H9 (cell line): Measurements from ENCODE around the gene NECAP2. TPM values are rescaled to one million over a fixed set of nuclear protein-coding genes. Genes with fewer than 3 reads are reported as not detected.

ENCODE experiments used
- DNase-seq: peaks from one replicate; pipeline ENCODE4 v3.0.0-alpha.2; 2017
- H2AFZ ChIP-seq: one replicate; pipeline ENCODE4 v1.6.1; 2013; ENCODE audit warnings: mild to moderate bottlenecking, low read length, control low read depth, moderate library complexity
- H2AK5ac ChIP-seq: 2 replicates; pipeline ENCODE4 v1.6.1; 2013; ENCODE audit warnings: low read length, control low read depth, mixed read lengths; ENCODE audit not compliant: insufficient read length
- H2BK120ac ChIP-seq: one replicate; pipeline ENCODE4 v1.6.1; 2013; ENCODE audit warnings: low read depth, mild to moderate bottlenecking, low read length, control low read depth, inconsistent platforms; ENCODE audit not compliant: poor library complexity, severe bottlenecking
- H2BK12ac ChIP-seq: 2 replicates; pipeline ENCODE4 v1.6.1; 2013; ENCODE audit warnings: low read length, control low read depth, mixed read lengths, low read depth; ENCODE audit not compliant: insufficient read length
- H2BK15ac ChIP-seq: 2 replicates; pipeline ENCODE4 v1.6.1; 2013; ENCODE audit warnings: low read depth, low read length, control low read depth
- H2BK20ac ChIP-seq: one replicate; pipeline ENCODE4 v1.6.1; 2013; ENCODE audit warnings: low read depth, mild to moderate bottlenecking, low read length, control low read depth, inconsistent platforms; ENCODE audit not compliant: poor library complexity, severe bottlenecking
- H2BK5ac ChIP-seq: 2 replicates; pipeline ENCODE4 v1.6.1; 2013; ENCODE audit warnings: low read length, control low read depth, mixed read lengths; ENCODE audit not compliant: insufficient read length
- H3K14ac ChIP-seq: 2 replicates; pipeline ENCODE4 v1.6.1; 2013; ENCODE audit warnings: low read length, control low read depth; ENCODE audit not compliant: insufficient read depth
- H3K18ac ChIP-seq: 2 replicates; pipeline ENCODE4 v1.6.1; 2013; ENCODE audit warnings: low read depth, mild to moderate bottlenecking, mixed read lengths, low read length, control low read depth; ENCODE audit not compliant: insufficient read length
- H3K23ac ChIP-seq: 2 replicates; pipeline ENCODE4 v1.6.1; 2013; ENCODE audit warnings: low read length, control low read depth, mixed read lengths, low read depth; ENCODE audit not compliant: insufficient read length
- H3K23me2 ChIP-seq: 2 replicates; pipeline ENCODE4 v1.6.1; 2013; ENCODE audit warnings: low read depth, mild to moderate bottlenecking, mixed read lengths, low read length, control low read depth; ENCODE audit not compliant: insufficient read length, poor library complexity, severe bottlenecking
- H3K27ac ChIP-seq: 2 replicates; pipeline ENCODE4 v1.5.1; 2013; ENCODE audit warnings: low read length, control low read depth, mixed read lengths, low read depth; ENCODE audit not compliant: insufficient read length
- H3K27me3 ChIP-seq: 2 replicates; pipeline ENCODE4 v1.6.1; 2013; ENCODE audit warnings: low read length, control low read depth, inconsistent platforms; ENCODE audit not compliant: insufficient read depth
- H3K4ac ChIP-seq: 2 replicates; pipeline ENCODE4 v1.6.1; 2013; ENCODE audit warnings: low read depth, mild to moderate bottlenecking, control low read depth, inconsistent platforms, low read length, moderate library complexity
- H3K4me1 ChIP-seq: 2 replicates; pipeline ENCODE4 v1.6.1; 2013; ENCODE audit warnings: low read length, control low read depth, inconsistent platforms; ENCODE audit not compliant: insufficient read depth
- H3K4me2 ChIP-seq: 2 replicates; pipeline ENCODE4 v1.6.1; 2013; ENCODE audit warnings: low read length, control low read depth, mixed read lengths; ENCODE audit not compliant: insufficient read length, insufficient read depth
- H3K56ac ChIP-seq: 2 replicates; pipeline ENCODE4 v1.6.1; 2013; ENCODE audit warnings: low read depth, mild to moderate bottlenecking, mixed read lengths, low read length, control low read depth; ENCODE audit not compliant: insufficient read length
- H3K79me1 ChIP-seq: 2 replicates; pipeline ENCODE4 v1.6.1; 2013; ENCODE audit warnings: low read depth, mild to moderate bottlenecking, moderate library complexity, low read length, control low read depth, inconsistent platforms; ENCODE audit not compliant: insufficient read depth, poor library complexity, severe bottlenecking
- H3K79me2 ChIP-seq: 2 replicates; pipeline ENCODE4 v1.6.1; 2013; ENCODE audit warnings: low read length, control low read depth, inconsistent platforms; ENCODE audit not compliant: insufficient read depth
- H3K9ac ChIP-seq: 2 replicates; pipeline ENCODE4 v1.6.1; 2013; ENCODE audit warnings: low read length, control low read depth, mixed read lengths; ENCODE audit not compliant: insufficient read length; ENCODE audit errors: extremely low read depth
- H3K9me3 ChIP-seq: one replicate; pipeline ENCODE4 v1.6.1; 2013; ENCODE audit warnings: low read depth, low read length, inconsistent platforms; ENCODE audit not compliant: control insufficient read depth
- H3T11ph ChIP-seq: one replicate; pipeline ENCODE4 v1.6.1; 2013; ENCODE audit warnings: mild to moderate bottlenecking, low read length, control low read depth, inconsistent platforms
- H4K20me1 ChIP-seq: one replicate; pipeline ENCODE4 v1.6.1; 2013; ENCODE audit not compliant: control insufficient read depth, insufficient read length, insufficient read depth
- H4K5ac ChIP-seq: 2 replicates; pipeline ENCODE4 v1.6.1; 2013; ENCODE audit warnings: low read depth, mild to moderate bottlenecking, mixed read lengths, low read length, control low read depth; ENCODE audit not compliant: insufficient read length
- H4K8ac ChIP-seq: replicated peaks from 2 replicates; pipeline ENCODE4 v1.6.1; 2013; ENCODE audit warnings: low read length, control low read depth, mixed read lengths, low read depth; ENCODE audit not compliant: insufficient read length
- H4K91ac ChIP-seq: 2 replicates; pipeline ENCODE4 v1.6.1; 2013; ENCODE audit warnings: low read depth, mild to moderate bottlenecking, moderate library complexity, mixed read lengths, low read length, control low read depth; ENCODE audit not compliant: insufficient read length
- H3K27ac Mint-ChIP-seq, 3 experiments: 2 replicates in 2 of 3; 3 replicates in 1 of 3; pipeline ENCODE4 v1.8.0; 2020 to 2021; ENCODE audit warnings: mixed read lengths in 3 of 3, mild to moderate bottlenecking in 1 of 3, moderate library complexity in 1 of 3
- H3K27me3 Mint-ChIP-seq: 2 replicates; pipeline ENCODE4 v1.8.0; 2021; ENCODE audit warnings: low read depth, mild to moderate bottlenecking, moderate library complexity, mixed read lengths
- H3K36me3 Mint-ChIP-seq, 3 experiments: 2 replicates in 2 of 3; 3 replicates in 1 of 3; pipeline ENCODE4 v1.8.0; 2020 to 2021; ENCODE audit warnings: low read depth in 3 of 3, mixed read lengths in 3 of 3; ENCODE audit not compliant: insufficient read depth in 1 of 3
- H3K4me1 Mint-ChIP-seq, 2 experiments: 2 replicates each; pipeline ENCODE4 v1.8.0; 2020; ENCODE audit warnings: mixed read lengths in 2 of 2
- H3K4me3 Mint-ChIP-seq, 2 experiments: 2 replicates in 1 of 2; 3 replicates in 1 of 2; pipeline ENCODE4 v1.8.0; 2020 to 2021; ENCODE audit warnings: mild to moderate bottlenecking in 2 of 2, mixed read lengths in 2 of 2, moderate library complexity in 1 of 2
- H3K9me3 Mint-ChIP-seq, 2 experiments: 2 replicates in 1 of 2; 3 replicates in 1 of 2; pipeline ENCODE4 v1.8.0; 2020; ENCODE audit warnings: mild to moderate bottlenecking in 2 of 2, mixed read lengths in 2 of 2, moderate library complexity in 1 of 2
- WGBS: extraction: QIAGEN DNeasy Blood & Tissue Kit; methylation state at CpG from one replicate; pipeline ENCODE4 v1.1.7; 2013; ENCODE audit warnings: missing lambda C conversion rate, low lambda C conversion rate, mixed read lengths; ENCODE audit not compliant: insufficient read length; ENCODE audit errors: extremely low coverage; 5-methylcytosine and 5-hydroxymethylcytosine counted together
- total RNA-seq: library from RNA; stranded (reverse); gene quantifications from 2 replicates; pipeline ENCODE4 v1.2.1, GENCODE V29; 2021
- TF ChIP-seq, protein P1 (sequence below): fragments of 200-600 bp; sonication (generic); conservative IDR thresholded peaks from 3 replicates; pipeline ENCODE4 v1.8.0; 2021; ENCODE audit warnings: antibody characterized with exemption, mild to moderate bottlenecking

NECAP2 gene
- total RNA-seq, 1 experiment from 2014 or later = 33.2 TPM

- Histone ChIP-seq H3K9ac (no peak overlapping the region), H2BK5ac (no peak overlapping the region), H3K27me3 (no peaks in the 10 kb centered on the region), H2BK12ac (no peak overlapping the region), H3K9me3 (no peaks in the 10 kb centered on the region), H2BK120ac (no peak overlapping the region), H2BK20ac (no peak overlapping the region), H2AFZ (no peak overlapping the region), H4K91ac (no peak overlapping the region), H2AK5ac (no peak overlapping the region), H4K20me1 (peaks cover 2% of the 10 kb centered on the region), H3K79me2 (no peaks in the 10 kb centered on the region), H3K56ac (no peak overlapping the region), H3K27ac (no peak overlapping the region), H3K23ac (no peak overlapping the region), H3T11ph (no peak overlapping the region), H4K5ac (no peak overlapping the region), H3K4ac (no peak overlapping the region), H3K4me1 (no peaks in the 10 kb centered on the region; the same call in 1 of the 2 replicates), H3K79me1 (peaks cover 3% of the 10 kb centered on the region), H3K18ac (no peak overlapping the region), H3K4me2 (no peak overlapping the region), H3K14ac (no peak overlapping the region), H4K8ac (no peak overlapping the region), H2BK15ac (no peak overlapping the region), H3K23me2 (no peaks in the 10 kb centered on the region)
- Mint-ChIP-seq H3K27ac (peak overlapping the region; percentile 52 to 75 (median 68); a peak in 2 of 7 replicates), H3K4me1 (peaks cover under 1 to 3% of the 10 kb centered on the region in 2 experiments), H3K36me3 (peaks cover 6 to 48% (median 37%) of the 10 kb centered on the region in 3 experiments; a peak in 5 of 7 replicates), H3K27me3 (no peaks in the 10 kb centered on the region), H3K4me3 (no peak overlapping the region), H3K9me3 (no peaks in the 10 kb centered on the region)
- DNase-seq = no peak
- WGBS = no CpG with 5 or more reads among the region's 5 CpGs
- TF ChIP-seq, protein P1, sequence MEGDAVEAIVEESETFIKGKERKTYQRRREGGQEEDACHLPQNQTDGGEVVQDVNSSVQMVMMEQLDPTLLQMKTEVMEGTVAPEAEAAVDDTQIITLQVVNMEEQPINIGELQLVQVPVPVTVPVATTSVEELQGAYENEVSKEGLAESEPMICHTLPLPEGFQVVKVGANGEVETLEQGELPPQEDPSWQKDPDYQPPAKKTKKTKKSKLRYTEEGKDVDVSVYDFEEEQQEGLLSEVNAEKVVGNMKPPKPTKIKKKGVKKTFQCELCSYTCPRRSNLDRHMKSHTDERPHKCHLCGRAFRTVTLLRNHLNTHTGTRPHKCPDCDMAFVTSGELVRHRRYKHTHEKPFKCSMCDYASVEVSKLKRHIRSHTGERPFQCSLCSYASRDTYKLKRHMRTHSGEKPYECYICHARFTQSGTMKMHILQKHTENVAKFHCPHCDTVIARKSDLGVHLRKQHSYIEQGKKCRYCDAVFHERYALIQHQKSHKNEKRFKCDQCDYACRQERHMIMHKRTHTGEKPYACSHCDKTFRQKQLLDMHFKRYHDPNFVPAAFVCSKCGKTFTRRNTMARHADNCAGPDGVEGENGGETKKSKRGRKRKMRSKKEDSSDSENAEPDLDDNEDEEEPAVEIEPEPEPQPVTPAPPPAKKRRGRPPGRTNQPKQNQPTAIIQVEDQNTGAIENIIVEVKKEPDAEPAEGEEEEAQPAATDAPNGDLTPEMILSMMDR = no peak
Observed at GRCh38 chr1:16398371-16398953, 42.1 kb upstream of the NECAP2 start.
